Measurements from ENCODE around the gene MAGEA2. TPM values are rescaled to one million over a fixed set of nuclear protein-coding genes. Genes with fewer than 3 reads are reported as not detected.
"Not testable (repeated sequence)": the region's sequence is repeated elsewhere in the genome, so short reads cannot be mapped to it uniquely, and the experiment has no call there.

The MAGEA2 gene, protein sequence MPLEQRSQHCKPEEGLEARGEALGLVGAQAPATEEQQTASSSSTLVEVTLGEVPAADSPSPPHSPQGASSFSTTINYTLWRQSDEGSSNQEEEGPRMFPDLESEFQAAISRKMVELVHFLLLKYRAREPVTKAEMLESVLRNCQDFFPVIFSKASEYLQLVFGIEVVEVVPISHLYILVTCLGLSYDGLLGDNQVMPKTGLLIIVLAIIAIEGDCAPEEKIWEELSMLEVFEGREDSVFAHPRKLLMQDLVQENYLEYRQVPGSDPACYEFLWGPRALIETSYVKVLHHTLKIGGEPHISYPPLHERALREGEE
- not detected in 2 replicates for total RNA-seq (2022)
- Bru-seq, nascent RNA: not detected
- not detected for BruChase-seq, experiment 1, labeled RNA remaining after a 2-hour chase
- BruChase-seq, experiment 2, labeled RNA remaining after a 6-hour chase: not detected
- long read RNA-seq: 0 reads

DNA sequence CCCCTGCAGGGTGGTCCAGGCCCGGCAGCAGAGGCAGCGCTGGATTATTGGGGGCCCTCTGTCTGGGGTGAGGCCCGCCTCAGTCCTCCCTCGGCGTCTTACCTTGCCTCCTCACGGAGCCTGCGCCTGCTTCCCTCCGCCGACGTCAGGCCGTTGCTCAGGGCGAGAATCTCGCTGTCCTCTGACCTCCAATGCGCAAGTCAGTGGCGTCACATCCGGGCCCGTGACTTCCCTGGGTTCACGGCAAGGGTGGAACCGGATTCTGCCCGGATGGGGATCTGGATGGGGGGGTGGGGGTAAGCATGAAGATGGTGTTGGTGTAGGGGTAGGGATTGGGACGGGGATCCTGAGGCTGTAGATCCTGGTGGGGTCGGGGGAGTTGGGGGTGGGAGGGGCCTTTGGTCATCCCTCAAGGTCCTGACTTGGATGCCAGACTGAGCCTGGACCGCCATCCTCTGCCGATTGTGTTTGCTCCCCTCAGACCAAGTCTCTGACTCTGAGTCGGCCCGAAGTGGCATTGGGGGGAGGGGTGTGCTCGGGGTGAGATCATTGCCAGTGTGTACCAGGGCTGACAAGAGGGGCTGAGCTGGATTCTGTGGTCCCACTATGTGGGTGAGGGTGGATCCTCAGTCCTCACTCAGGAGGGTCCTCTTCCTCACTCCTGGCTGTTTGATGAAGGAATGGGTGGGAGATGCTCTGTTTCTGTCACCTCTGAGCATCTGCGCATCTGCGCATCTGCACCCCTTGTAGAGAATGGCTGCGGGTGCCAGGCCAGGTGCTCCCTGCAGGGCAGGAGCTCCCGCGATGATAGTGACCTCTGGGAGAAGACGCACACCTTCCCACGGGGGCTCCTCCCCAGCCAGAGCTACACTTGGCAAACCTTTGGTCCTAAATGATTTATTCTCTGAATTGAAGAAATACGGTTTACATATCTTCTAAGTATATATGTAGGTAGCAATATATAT, at the start of gene MAGEA2:
Gene MAGEA2 (minus strand): TSS at position 157 of the 965 bp plus-strand sequence. CDS start 2,479 bp downstream, outside the sequence.
- CTCF ChIA-PET; H3K27ac Mint-ChIP-seq (ENCODE audit: unreplicated experiment); H3K4me1 ChIP-seq; H3K36me3 ChIP-seq (ENCODE audit: control insufficient read depth, insufficient read depth, low read length); H3K9me3 Mint-ChIP-seq (ENCODE audit: unreplicated experiment); H3K4me3 Mint-ChIP-seq (ENCODE audit: unreplicated experiment); H3K9me3 ChIP-seq; BruUV-seq (replicated peaks); H3K36me3 Mint-ChIP-seq (ENCODE audit: insufficient read depth, unreplicated experiment); H3K4me1 Mint-ChIP-seq (ENCODE audit: low read depth, unreplicated experiment); POLR2A ChIA-PET; DNase-seq; H3K27me3 ChIP-seq (replicated peaks; ENCODE audit: control insufficient read depth, insufficient read depth, low read length); H3K27me3 Mint-ChIP-seq (ENCODE audit: insufficient read depth, unreplicated experiment); intact Hi-C loops (cut with micrococcal nuclease; ENCODE audit: unreplicated experiment); H3K4me3 ChIP-seq (ENCODE audit: low read depth, low read length): not testable (repeated sequence)

DNA sequence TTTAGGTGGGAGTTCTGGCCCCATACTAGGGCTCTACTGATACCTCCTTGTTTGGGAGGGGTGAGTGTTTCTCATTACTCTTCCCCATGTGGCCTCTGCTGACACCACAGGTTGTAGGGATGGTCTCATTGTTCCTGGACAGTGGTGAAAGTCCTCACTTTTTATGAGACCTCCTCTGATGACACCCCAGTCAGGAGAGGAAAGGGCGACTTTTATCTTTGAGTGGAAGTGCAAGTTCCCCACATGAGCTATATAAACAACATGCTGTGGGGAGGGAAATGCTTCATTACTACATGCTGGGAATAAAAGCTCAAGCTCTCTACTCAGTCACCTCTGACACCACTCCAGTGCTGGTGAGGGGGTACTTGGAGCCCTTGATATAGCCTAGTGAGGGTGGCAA, 45.3 kb upstream of the MAGEA2 start:
- intact Hi-C loops (cut with micrococcal nuclease; ENCODE audit: unreplicated experiment): no loop called here
- no peak overlapping the region for H3K27ac Mint-ChIP-seq (ENCODE audit: unreplicated experiment)
- H3K9me3 Mint-ChIP-seq (ENCODE audit: unreplicated experiment): no peaks in the 10 kb centered on the region
- no TSS peak for BruUV-seq (replicated peaks)
- DNase-seq: no peak
- ChIA-PET CTCF (no interaction called here), POLR2A (no interaction called here)
- H3K27me3 Mint-ChIP-seq (ENCODE audit: insufficient read depth, unreplicated experiment): peaks cover 13% of the 10 kb centered on the region
- H3K36me3 Mint-ChIP-seq (ENCODE audit: insufficient read depth, unreplicated experiment): no peaks in the 10 kb centered on the region
- H3K4me1 Mint-ChIP-seq (ENCODE audit: low read depth, unreplicated experiment): no peaks in the 10 kb centered on the region
- Histone ChIP-seq H3K36me3 (ENCODE audit: control insufficient read depth, insufficient read depth, low read length) (no peaks in the 10 kb centered on the region), H3K4me3 (ENCODE audit: low read depth, low read length) (no peak overlapping the region), H3K4me1 (no peaks in the 10 kb centered on the region), H3K27me3 (replicated peaks; ENCODE audit: control insufficient read depth, insufficient read depth, low read length) (no peaks in the 10 kb centered on the region), H3K9me3 (no peaks in the 10 kb centered on the region)
- TF ChIP-seq, protein P1, sequence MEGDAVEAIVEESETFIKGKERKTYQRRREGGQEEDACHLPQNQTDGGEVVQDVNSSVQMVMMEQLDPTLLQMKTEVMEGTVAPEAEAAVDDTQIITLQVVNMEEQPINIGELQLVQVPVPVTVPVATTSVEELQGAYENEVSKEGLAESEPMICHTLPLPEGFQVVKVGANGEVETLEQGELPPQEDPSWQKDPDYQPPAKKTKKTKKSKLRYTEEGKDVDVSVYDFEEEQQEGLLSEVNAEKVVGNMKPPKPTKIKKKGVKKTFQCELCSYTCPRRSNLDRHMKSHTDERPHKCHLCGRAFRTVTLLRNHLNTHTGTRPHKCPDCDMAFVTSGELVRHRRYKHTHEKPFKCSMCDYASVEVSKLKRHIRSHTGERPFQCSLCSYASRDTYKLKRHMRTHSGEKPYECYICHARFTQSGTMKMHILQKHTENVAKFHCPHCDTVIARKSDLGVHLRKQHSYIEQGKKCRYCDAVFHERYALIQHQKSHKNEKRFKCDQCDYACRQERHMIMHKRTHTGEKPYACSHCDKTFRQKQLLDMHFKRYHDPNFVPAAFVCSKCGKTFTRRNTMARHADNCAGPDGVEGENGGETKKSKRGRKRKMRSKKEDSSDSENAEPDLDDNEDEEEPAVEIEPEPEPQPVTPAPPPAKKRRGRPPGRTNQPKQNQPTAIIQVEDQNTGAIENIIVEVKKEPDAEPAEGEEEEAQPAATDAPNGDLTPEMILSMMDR (IDR thresholded peaks at IDR 0.05; ENCODE audit: insufficient read depth in 1 of 2, low read depth in 1 of 2, low read length in 1 of 2, severe bottlenecking in 1 of 2, unreplicated experiment in 1 of 2): no peak
- no peak overlapping the region for H3K4me3 Mint-ChIP-seq (ENCODE audit: unreplicated experiment)

DNA sequence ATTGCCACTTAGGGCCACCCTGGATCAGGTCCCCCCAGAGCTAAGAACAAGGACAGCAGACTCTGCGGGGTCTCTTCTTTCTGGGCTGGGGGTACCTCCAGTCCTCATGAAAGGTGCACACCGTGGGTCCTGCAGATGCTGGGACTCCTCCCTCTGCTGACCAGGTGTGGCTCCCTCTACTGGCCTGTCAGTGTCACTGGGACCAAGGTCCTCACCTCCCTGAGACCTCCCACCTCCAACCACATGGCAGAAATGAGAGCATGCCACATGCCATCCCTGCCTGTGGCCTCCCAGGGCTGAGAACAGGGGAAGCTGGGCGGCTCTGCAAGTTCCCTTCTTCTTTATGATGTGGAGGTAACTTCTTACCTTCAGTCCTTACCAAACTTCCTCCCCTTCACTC, 33.4 kb upstream of the MAGEA2 start:
- H3K4me1 Mint-ChIP-seq (ENCODE audit: low read depth, unreplicated experiment); H3K27ac Mint-ChIP-seq (ENCODE audit: unreplicated experiment); H3K36me3 ChIP-seq (ENCODE audit: control insufficient read depth, insufficient read depth, low read length); H3K9me3 ChIP-seq; H3K4me3 Mint-ChIP-seq (ENCODE audit: unreplicated experiment); H3K27me3 ChIP-seq (replicated peaks; ENCODE audit: control insufficient read depth, insufficient read depth, low read length); H3K9me3 Mint-ChIP-seq (ENCODE audit: unreplicated experiment); DNase-seq; H3K4me3 ChIP-seq (ENCODE audit: low read depth, low read length); intact Hi-C loops (cut with micrococcal nuclease; ENCODE audit: unreplicated experiment); POLR2A ChIA-PET; CTCF ChIA-PET; H3K27me3 Mint-ChIP-seq (ENCODE audit: insufficient read depth, unreplicated experiment); H3K4me1 ChIP-seq; BruUV-seq (replicated peaks); H3K36me3 Mint-ChIP-seq (ENCODE audit: insufficient read depth, unreplicated experiment): not testable (repeated sequence)

- H3K4me3 ChIP-seq (ENCODE audit: low read depth, low read length); H3K4me1 ChIP-seq; BruUV-seq (replicated peaks); H3K9me3 ChIP-seq; DNase-seq; POLR2A ChIA-PET; H3K27me3 ChIP-seq (replicated peaks; ENCODE audit: control insufficient read depth, insufficient read depth, low read length); H3K27ac Mint-ChIP-seq (ENCODE audit: unreplicated experiment); CTCF ChIA-PET; H3K36me3 Mint-ChIP-seq (ENCODE audit: insufficient read depth, unreplicated experiment); H3K4me1 Mint-ChIP-seq (ENCODE audit: low read depth, unreplicated experiment); intact Hi-C loops (cut with micrococcal nuclease; ENCODE audit: unreplicated experiment); H3K36me3 ChIP-seq (ENCODE audit: control insufficient read depth, insufficient read depth, low read length); H3K27me3 Mint-ChIP-seq (ENCODE audit: insufficient read depth, unreplicated experiment); H3K9me3 Mint-ChIP-seq (ENCODE audit: unreplicated experiment); H3K4me3 Mint-ChIP-seq (ENCODE audit: unreplicated experiment): not testable (repeated sequence)
Measured at GRCh38 chrX:152769549-152770289, 16.1 kb upstream of the MAGEA2 start, which contains the start of gene MAGEA6. TSS of gene MAGEA6 (minus strand) at chrX:152769689. CDS start at chrX:152767650, 2,039 bp downstream.

DNA sequence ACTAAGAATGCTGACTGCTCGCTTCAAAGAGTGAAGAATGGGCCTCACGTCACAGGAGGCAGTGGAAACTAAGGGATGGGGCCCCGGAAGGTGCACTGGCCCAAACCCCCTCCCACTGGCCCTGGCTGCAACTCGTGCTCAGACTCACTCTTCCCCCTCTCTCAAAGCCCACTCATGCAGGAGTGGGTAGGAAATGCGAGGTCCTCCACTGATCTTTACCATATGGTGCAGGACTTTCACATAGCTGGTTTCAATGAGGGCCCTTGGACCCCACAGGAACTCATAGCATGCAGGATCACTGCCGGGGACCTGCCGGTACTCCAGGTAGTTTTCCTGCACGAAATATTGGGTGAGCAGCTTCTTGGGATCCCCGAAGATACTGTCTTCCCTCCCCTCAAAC, 12.9 kb upstream of the MAGEA2 start:
- DNase-seq; H3K9me3 ChIP-seq; H3K9me3 Mint-ChIP-seq (ENCODE audit: unreplicated experiment); intact Hi-C loops (cut with micrococcal nuclease; ENCODE audit: unreplicated experiment); CTCF ChIA-PET; H3K4me1 ChIP-seq; H3K27me3 ChIP-seq (replicated peaks; ENCODE audit: control insufficient read depth, insufficient read depth, low read length); H3K4me3 ChIP-seq (ENCODE audit: low read depth, low read length); H3K4me1 Mint-ChIP-seq (ENCODE audit: low read depth, unreplicated experiment); H3K36me3 Mint-ChIP-seq (ENCODE audit: insufficient read depth, unreplicated experiment); POLR2A ChIA-PET; BruUV-seq (replicated peaks); H3K27me3 Mint-ChIP-seq (ENCODE audit: insufficient read depth, unreplicated experiment); H3K36me3 ChIP-seq (ENCODE audit: control insufficient read depth, insufficient read depth, low read length); H3K27ac Mint-ChIP-seq (ENCODE audit: unreplicated experiment); H3K4me3 Mint-ChIP-seq (ENCODE audit: unreplicated experiment): not testable (repeated sequence)
